ENCODE results near the gene PTGES. TPM values are rescaled to one million over a fixed set of nuclear protein-coding genes. Genes with fewer than 3 reads are reported as not detected.

PTGES gene
- polyA plus RNA-seq, 3 donors = 0.29 to 1.8 (median 0.84) TPM

DNA sequence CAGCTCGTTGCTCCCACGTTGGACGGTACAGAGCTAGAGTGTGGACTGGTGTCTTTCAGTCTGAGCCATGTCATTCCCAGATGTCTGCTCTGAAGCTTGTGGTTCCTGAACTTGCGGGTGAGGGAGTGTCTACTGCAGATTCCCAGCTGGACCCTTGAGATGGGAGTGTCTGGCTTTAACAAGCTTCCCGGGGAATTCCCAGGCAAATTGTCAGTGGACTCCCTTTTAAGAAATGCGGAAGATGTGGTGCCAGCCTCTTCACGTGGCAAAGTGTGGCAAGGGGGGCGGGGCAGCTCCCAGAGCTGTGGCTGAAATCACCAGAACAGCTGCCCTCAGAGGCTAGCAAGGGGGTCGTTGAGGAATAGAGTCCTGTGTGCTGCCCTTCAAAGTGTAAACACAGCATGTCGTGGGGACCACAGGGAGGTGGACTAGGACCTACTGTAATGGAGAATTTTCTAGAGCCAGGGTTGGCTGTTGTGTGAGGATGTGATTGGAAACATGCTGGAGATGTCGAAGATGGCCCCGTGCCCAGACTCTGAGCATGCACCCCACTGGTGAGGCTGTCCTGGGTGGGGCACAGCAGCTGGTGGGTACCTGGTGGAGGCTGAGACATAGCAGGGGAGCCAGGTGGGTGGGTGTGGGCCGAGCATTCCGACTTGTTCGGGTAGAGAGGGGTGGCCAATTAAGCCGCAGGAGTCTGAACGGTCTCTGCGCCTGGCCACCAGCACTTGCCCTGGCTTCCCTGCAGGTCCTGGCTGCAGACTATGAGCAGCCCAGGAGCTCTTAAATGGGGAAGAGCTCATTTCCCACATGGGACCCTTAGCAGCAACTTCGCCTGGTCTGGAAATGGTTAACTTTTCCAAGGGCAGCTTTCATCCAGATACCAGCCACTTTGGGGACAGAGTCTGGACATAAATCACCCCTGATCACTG, 50.0 kb downstream of the PTGES start:
- H3K36me3 ChIP-seq (replicated peaks in 1 of 2; ENCODE audit: control insufficient read depth in 1 of 2, insufficient read depth in 2 of 2, low read length in 2 of 2) = no peaks in the 10 kb centered on the region
- DNase-seq = peak in 1 of 3 donors; percentile 12
- intact Hi-C loops (cut with micrococcal nuclease) = no loop called here
- Mint-ChIP-seq H3K27ac (no peak overlapping the region), H3K36me3 (no peaks in the 10 kb centered on the region), H3K4me3 (peak overlapping the region in 1 of 2 donors; percentile 4), H3K27me3 (ENCODE audit: low read depth in 3 of 3) (peaks cover 25 to 35% (median 32%) of the 10 kb centered on the region in 3 donors), H3K4me1 (no peaks in the 10 kb centered on the region), H3K9me3 (peaks cover 0 to 3% (median 0%) of the 10 kb centered on the region in 7 donors)
- no peak overlapping the region for H3K27ac ChIP-seq (ENCODE audit: low read depth in 1 of 2, low read length in 2 of 2)
- no peak overlapping the region for H2AFZ ChIP-seq (ENCODE audit: insufficient read depth, low read depth, low read length, poor library complexity, severe bottlenecking)
- H3K4me3 ChIP-seq (replicated peaks in 1 of 3; ENCODE audit: low read depth in 2 of 3, low read length in 3 of 3) = no peak overlapping the region
- TF ChIP-seq, protein P1, sequence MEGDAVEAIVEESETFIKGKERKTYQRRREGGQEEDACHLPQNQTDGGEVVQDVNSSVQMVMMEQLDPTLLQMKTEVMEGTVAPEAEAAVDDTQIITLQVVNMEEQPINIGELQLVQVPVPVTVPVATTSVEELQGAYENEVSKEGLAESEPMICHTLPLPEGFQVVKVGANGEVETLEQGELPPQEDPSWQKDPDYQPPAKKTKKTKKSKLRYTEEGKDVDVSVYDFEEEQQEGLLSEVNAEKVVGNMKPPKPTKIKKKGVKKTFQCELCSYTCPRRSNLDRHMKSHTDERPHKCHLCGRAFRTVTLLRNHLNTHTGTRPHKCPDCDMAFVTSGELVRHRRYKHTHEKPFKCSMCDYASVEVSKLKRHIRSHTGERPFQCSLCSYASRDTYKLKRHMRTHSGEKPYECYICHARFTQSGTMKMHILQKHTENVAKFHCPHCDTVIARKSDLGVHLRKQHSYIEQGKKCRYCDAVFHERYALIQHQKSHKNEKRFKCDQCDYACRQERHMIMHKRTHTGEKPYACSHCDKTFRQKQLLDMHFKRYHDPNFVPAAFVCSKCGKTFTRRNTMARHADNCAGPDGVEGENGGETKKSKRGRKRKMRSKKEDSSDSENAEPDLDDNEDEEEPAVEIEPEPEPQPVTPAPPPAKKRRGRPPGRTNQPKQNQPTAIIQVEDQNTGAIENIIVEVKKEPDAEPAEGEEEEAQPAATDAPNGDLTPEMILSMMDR (IDR thresholded peaks at IDR 0.05) = no peak
- no peak overlapping the region for H3K9ac ChIP-seq (ENCODE audit: insufficient read depth, low read length, poor library complexity, severe bottlenecking)
- 74% methylated on average over 18 of the region's 19 CpGs for WGBS (ENCODE audit: insufficient coverage)
- H3K79me2 ChIP-seq (ENCODE audit: insufficient read depth, low read length) = no peaks in the 10 kb centered on the region
- H3K4me1 ChIP-seq (ENCODE audit: control insufficient read depth in 1 of 2, insufficient read depth in 2 of 2, low read length in 2 of 2) = no peaks in the 10 kb centered on the region
- no peak overlapping the region for H3K4me2 ChIP-seq (replicated peaks; ENCODE audit: extremely low read depth, low read length, poor library complexity, severe bottlenecking)
- H3K27me3 ChIP-seq (ENCODE audit: control insufficient read depth in 2 of 2, insufficient read depth in 2 of 2, low read length in 2 of 2) = peaks cover 0 to 20% of the 10 kb centered on the region in 2 donors
- no peaks in the 10 kb centered on the region for H3K9me3 ChIP-seq (replicated peaks in 1 of 2; ENCODE audit: control insufficient read depth in 1 of 2, insufficient read depth in 1 of 2, low read length in 2 of 2)
- H4K20me1 ChIP-seq (ENCODE audit: insufficient read depth, low read length) = no peaks in the 10 kb centered on the region

- intact Hi-C loops (cut with micrococcal nuclease) = no loop called here
- no peak for DNase-seq
- Mint-ChIP-seq H3K9me3 (peaks cover 0 to 5% (median 0%) of the 10 kb centered on the region in 7 donors), H3K4me1 (peaks cover 5% of the 10 kb centered on the region), H3K27ac (no peak overlapping the region), H3K4me3 (no peak overlapping the region), H3K36me3 (no peaks in the 10 kb centered on the region), H3K27me3 (ENCODE audit: low read depth in 3 of 3) (peaks cover 32 to 48% (median 39%) of the 10 kb centered on the region in 3 donors)
- H3K27me3 ChIP-seq (ENCODE audit: control insufficient read depth in 2 of 2, insufficient read depth in 2 of 2, low read length in 2 of 2) = peaks cover 5 to 30% of the 10 kb centered on the region in 2 donors
- TF ChIP-seq, protein P1 (IDR thresholded peaks at IDR 0.05) = no peak
- H4K20me1 ChIP-seq (ENCODE audit: insufficient read depth, low read length) = no peaks in the 10 kb centered on the region
- H3K4me1 ChIP-seq (ENCODE audit: control insufficient read depth in 1 of 2, insufficient read depth in 2 of 2, low read length in 2 of 2) = no peaks in the 10 kb centered on the region
- no peak overlapping the region for H3K27ac ChIP-seq (ENCODE audit: low read depth in 1 of 2, low read length in 2 of 2)
- peaks cover 0 to 5% of the 10 kb centered on the region in 2 donors for H3K9me3 ChIP-seq (replicated peaks in 1 of 2; ENCODE audit: control insufficient read depth in 1 of 2, insufficient read depth in 1 of 2, low read length in 2 of 2)
- H3K79me2 ChIP-seq (ENCODE audit: insufficient read depth, low read length) = no peaks in the 10 kb centered on the region
- no peak overlapping the region for H3K4me3 ChIP-seq (replicated peaks in 1 of 3; ENCODE audit: low read depth in 2 of 3, low read length in 3 of 3)
- no peak overlapping the region for H3K4me2 ChIP-seq (replicated peaks; ENCODE audit: extremely low read depth, low read length, poor library complexity, severe bottlenecking)
- H3K9ac ChIP-seq (ENCODE audit: insufficient read depth, low read length, poor library complexity, severe bottlenecking) = no peak overlapping the region
- H2AFZ ChIP-seq (ENCODE audit: insufficient read depth, low read depth, low read length, poor library complexity, severe bottlenecking) = no peak overlapping the region
- no peaks in the 10 kb centered on the region for H3K36me3 ChIP-seq (replicated peaks in 1 of 2; ENCODE audit: control insufficient read depth in 1 of 2, insufficient read depth in 2 of 2, low read length in 2 of 2)
- no CpG with 5 or more reads among the region's 5 CpGs for WGBS (ENCODE audit: insufficient coverage)
These were observed 51.3 kb downstream of the PTGES start for GRCh38 chr9:129701549-129701948.
